ENCODE results near the gene METTL25B.

- TF ChIP-seq CTCF (IDR thresholded peaks at IDR 0.05), result no peak
- TF ChIP-seq POLR2A (IDR thresholded peaks at IDR 0.05), result peak; percentile 51
- no peak for TF ChIP-seq EP300 (IDR thresholded peaks at IDR 0.05)
Observed at GRCh38 chr1:156748670-156749418, 20.6 kb downstream of the METTL25B start.
